CD4-positive, CD25-positive, alpha-beta regulatory T cell (primary cell): ENCODE results near the gene TMEM98. TPM values are rescaled to one million over a fixed set of nuclear protein-coding genes. Genes with fewer than 3 reads are reported as not detected.

Source experiments
- ATAC-seq, 2 donors: fragments of 150-1000 bp; cut with Tn5 transposase; one replicate each; pipeline ENCODE4 v1.10.0; 2021; ENCODE audit warnings: low read depth in 2 of 2, moderate number of reproducible peaks in 2 of 2, moderate library complexity in 1 of 2
- DNase-seq, 3 donors: peaks; one replicate each; pipeline versions ENCODE4 v3.0.0 to v3.0.0-alpha.2; 2012 to 2022; ENCODE audit warnings: mixed read lengths in 1 of 3
- H3K27ac ChIP-seq: one replicate; pipeline ENCODE4 v1.7.0; 2013; ENCODE audit warnings: mild to moderate bottlenecking, low read length; ENCODE audit not compliant: insufficient read depth, poor library complexity, severe bottlenecking
- H3K27me3 ChIP-seq: one replicate; pipeline ENCODE4 v1.7.0; 2013; ENCODE audit warnings: low read length; ENCODE audit not compliant: control insufficient read depth, insufficient read depth
- H3K36me3 ChIP-seq: one replicate; pipeline ENCODE4 v1.7.0; 2013; ENCODE audit warnings: mild to moderate bottlenecking, low read length, moderate library complexity; ENCODE audit not compliant: control insufficient read depth, insufficient read depth
- H3K4me1 ChIP-seq: 2 replicates; pipeline ENCODE4 v1.7.0; 2013; ENCODE audit warnings: mild to moderate bottlenecking, low read length; ENCODE audit not compliant: insufficient read depth, control insufficient read depth, poor library complexity, severe bottlenecking
- H3K4me3 ChIP-seq: one replicate; pipeline ENCODE4 v1.7.0; 2013; ENCODE audit warnings: low read depth, mild to moderate bottlenecking, low read length, moderate library complexity
- H3K9me3 ChIP-seq, 2 experiments: 1 replicate in 1 of 2; 2 replicates in 1 of 2; pipeline ENCODE4 v1.7.0; 2013; ENCODE audit warnings: low read length in 2 of 2, mild to moderate bottlenecking in 1 of 2, moderate library complexity in 1 of 2; ENCODE audit not compliant: control insufficient read depth in 2 of 2
- H3K27ac Mint-ChIP-seq, 3 donors: one replicate each; pipeline ENCODE4 v1.8.0; 2020 to 2022; ENCODE audit warnings: mild to moderate bottlenecking in 3 of 3, mixed read lengths in 3 of 3, moderate library complexity in 2 of 3
- H3K27me3 Mint-ChIP-seq: one replicate; pipeline ENCODE4 v1.8.0; 2022; ENCODE audit warnings: mild to moderate bottlenecking, mixed read lengths
- H3K36me3 Mint-ChIP-seq: one replicate; pipeline ENCODE4 v1.8.0; 2020; ENCODE audit warnings: mixed read lengths
- H3K4me1 Mint-ChIP-seq, 4 donors: one replicate each; pipeline ENCODE4 v1.8.0; 2020 to 2022; ENCODE audit warnings: mixed read lengths in 4 of 4, mild to moderate bottlenecking in 1 of 4
- H3K4me3 Mint-ChIP-seq, 4 donors: one replicate each; pipeline ENCODE4 v1.8.0; 2020 to 2022; ENCODE audit warnings: mild to moderate bottlenecking in 4 of 4, mixed read lengths in 4 of 4, moderate library complexity in 3 of 4
- H3K9me3 Mint-ChIP-seq, 7 donors: one replicate each; pipeline ENCODE4 v1.8.0; 2020 to 2022; ENCODE audit warnings: mixed read lengths in 7 of 7, mild to moderate bottlenecking in 3 of 7, moderate library complexity in 2 of 7
- polyA plus RNA-seq, 4 donors: library from polyadenylated mRNA; unstranded; fragments of 300-500 nt; fragmentation: Illumina TruSeq; gene quantifications; one replicate each; pipeline ENCODE4 v1.2.3, GENCODE V29; 2021
- total RNA-seq: library from RNA; stranded (reverse); gene quantifications from one replicate; pipeline ENCODE4 v1.2.3, GENCODE V29; 2022

TMEM98 gene
- total and polyA plus RNA-seq, 5 donors from 2014 or later, result not detected

- Histone ChIP-seq H3K27ac (no peak overlapping the region), H3K27me3 (peaks cover 22% of the 10 kb centered on the region), H3K9me3 (no peaks in the 10 kb centered on the region), H3K36me3 (no peaks in the 10 kb centered on the region), H3K4me1 (peaks cover 9% of the 10 kb centered on the region), H3K4me3 (no peak overlapping the region)
- Mint-ChIP-seq H3K36me3 (no peaks in the 10 kb centered on the region), H3K4me1 (peaks cover 0 to 4% (median under 1%) of the 10 kb centered on the region in 4 donors), H3K4me3 (peak overlapping the region in 2 of 4 donors; percentile 32 to 70), H3K27me3 (peaks cover 32% of the 10 kb centered on the region), H3K9me3 (no peaks in the 10 kb centered on the region), H3K27ac (no peak overlapping the region)
- no peak for DNase-seq
- ATAC-seq, result no peak
Observed at GRCh38 chr17:32927201-32927723, 691 bp upstream of the TMEM98 start.

- H3K9me3 Mint-ChIP-seq, result no peaks in the 10 kb centered on the region
- peaks cover 0 to 4% (median under 1%) of the 10 kb centered on the region in 4 donors for H3K4me1 Mint-ChIP-seq
- H3K27ac Mint-ChIP-seq, result no peak overlapping the region
- no peaks in the 10 kb centered on the region for H3K36me3 Mint-ChIP-seq
- Histone ChIP-seq H3K27ac (no peak overlapping the region), H3K36me3 (no peaks in the 10 kb centered on the region), H3K4me1 (peaks cover 9% of the 10 kb centered on the region), H3K4me3 (no peak overlapping the region), H3K27me3 (peaks cover 22% of the 10 kb centered on the region), H3K9me3 (no peaks in the 10 kb centered on the region)
- DNase-seq (no peak), ATAC-seq (no peak)
- no peak overlapping the region for H3K4me3 Mint-ChIP-seq
- H3K27me3 Mint-ChIP-seq, result peaks cover 35% of the 10 kb centered on the region
Observed at GRCh38 chr17:32928586-32929535, 908 bp downstream of the TMEM98 start.

- Histone ChIP-seq H3K27me3 (peaks cover 22% of the 10 kb centered on the region), H3K36me3 (no peaks in the 10 kb centered on the region), H3K9me3 (no peaks in the 10 kb centered on the region), H3K4me3 (no peak overlapping the region), H3K4me1 (peaks cover 9% of the 10 kb centered on the region), H3K27ac (no peak overlapping the region)
- H3K27me3 Mint-ChIP-seq, result peaks cover 32% of the 10 kb centered on the region
- no peaks in the 10 kb centered on the region for H3K36me3 Mint-ChIP-seq
- peaks cover 0 to 4% (median under 1%) of the 10 kb centered on the region in 4 donors for H3K4me1 Mint-ChIP-seq
- H3K4me3 Mint-ChIP-seq, result no peak overlapping the region
- no peak for ATAC-seq
- no peaks in the 10 kb centered on the region for H3K9me3 Mint-ChIP-seq
- no peak for DNase-seq
- H3K27ac Mint-ChIP-seq, result no peak overlapping the region
Observed at GRCh38 chr17:32929588-32929987, 1.6 kb downstream of the TMEM98 start.

- H3K27ac ChIP-seq, result no peak overlapping the region
- DNase-seq, result no peak
- H3K4me3 Mint-ChIP-seq, result no peak overlapping the region
- H3K36me3 Mint-ChIP-seq, result no peaks in the 10 kb centered on the region
- no peak overlapping the region for H3K4me3 ChIP-seq
- H3K27me3 Mint-ChIP-seq, result peaks cover 30% of the 10 kb centered on the region
- no peak for ATAC-seq
- no peaks in the 10 kb centered on the region for H3K9me3 ChIP-seq
- peaks cover 9% of the 10 kb centered on the region for H3K4me1 ChIP-seq
- no peak overlapping the region for H3K27ac Mint-ChIP-seq
- H3K36me3 ChIP-seq, result no peaks in the 10 kb centered on the region
- H3K4me1 Mint-ChIP-seq, result peaks cover 0 to 4% (median under 1%) of the 10 kb centered on the region in 4 donors
- no peaks in the 10 kb centered on the region for H3K9me3 Mint-ChIP-seq
- peaks cover 22% of the 10 kb centered on the region for H3K27me3 ChIP-seq
Observed at GRCh38 chr17:32930512-32930911, 2.6 kb downstream of the TMEM98 start.

GRCh38 chr17:32931686-32932085, 3.7 kb downstream of the TMEM98 start:
- no peak overlapping the region for H3K4me3 Mint-ChIP-seq
- Histone ChIP-seq H3K27ac (no peak overlapping the region), H3K36me3 (no peaks in the 10 kb centered on the region), H3K4me1 (peaks cover 9% of the 10 kb centered on the region), H3K4me3 (no peak overlapping the region), H3K9me3 (no peaks in the 10 kb centered on the region), H3K27me3 (peaks cover 17% of the 10 kb centered on the region)
- no peak overlapping the region for H3K27ac Mint-ChIP-seq
- peaks cover 0 to 4% (median under 1%) of the 10 kb centered on the region in 4 donors for H3K4me1 Mint-ChIP-seq
- DNase-seq (no peak), ATAC-seq (no peak)
- H3K27me3 Mint-ChIP-seq, result peaks cover 22% of the 10 kb centered on the region
- H3K9me3 Mint-ChIP-seq, result no peaks in the 10 kb centered on the region
- no peaks in the 10 kb centered on the region for H3K36me3 Mint-ChIP-seq

- no peak overlapping the region for H3K4me3 Mint-ChIP-seq
- Histone ChIP-seq H3K4me1 (no peaks in the 10 kb centered on the region), H3K9me3 (no peaks in the 10 kb centered on the region), H3K36me3 (no peaks in the 10 kb centered on the region), H3K27me3 (peaks cover 12% of the 10 kb centered on the region), H3K27ac (no peak overlapping the region), H3K4me3 (no peak overlapping the region)
- H3K36me3 Mint-ChIP-seq, result no peaks in the 10 kb centered on the region
- peaks cover 26% of the 10 kb centered on the region for H3K27me3 Mint-ChIP-seq
- H3K27ac Mint-ChIP-seq, result no peak overlapping the region
- H3K9me3 Mint-ChIP-seq, result no peaks in the 10 kb centered on the region
- peaks cover 0 to 6% (median under 1%) of the 10 kb centered on the region in 4 donors for H3K4me1 Mint-ChIP-seq
- no peak for ATAC-seq
- DNase-seq, result no peak
Observed at GRCh38 chr17:32933881-32934280, 5.9 kb downstream of the TMEM98 start.

GRCh38 chr17:32935726-32936125, 7.8 kb downstream of the TMEM98 start:
- Histone ChIP-seq H3K9me3 (no peaks in the 10 kb centered on the region), H3K4me1 (no peaks in the 10 kb centered on the region), H3K36me3 (no peaks in the 10 kb centered on the region), H3K4me3 (no peak overlapping the region), H3K27me3 (peaks cover 2% of the 10 kb centered on the region), H3K27ac (no peak overlapping the region)
- peaks cover 32% of the 10 kb centered on the region for H3K27me3 Mint-ChIP-seq
- H3K27ac Mint-ChIP-seq, result no peak overlapping the region
- no peak overlapping the region for H3K4me3 Mint-ChIP-seq
- DNase-seq, result no peak
- H3K36me3 Mint-ChIP-seq, result no peaks in the 10 kb centered on the region
- H3K9me3 Mint-ChIP-seq, result no peaks in the 10 kb centered on the region
- no peak for ATAC-seq
- peaks cover 0 to 6% (median 0%) of the 10 kb centered on the region in 4 donors for H3K4me1 Mint-ChIP-seq
